Measurements from ENCODE around the gene SEMA3G. TPM values are rescaled to one million over a fixed set of nuclear protein-coding genes. Genes with fewer than 3 reads are reported as not detected.

Gene SEMA3G
- total RNA-seq, 1 experiment from 2014 or later: 0.77 TPM

- H3K36me3 ChIP-seq (ENCODE audit: low read depth, low read length): no peaks in the 10 kb centered on the region
- H4K20me1 ChIP-seq (ENCODE audit: low read length): no peaks in the 10 kb centered on the region
- H3K9ac ChIP-seq (ENCODE audit: low read length): no peak overlapping the region
- no peak overlapping the region for H3K4me2 ChIP-seq (ENCODE audit: low read length)
- no peak for DNase-seq
- ChIA-PET POLR2A (ENCODE audit: unreplicated experiment) (no interaction called here), CTCF (no interaction called here)
- no TSS peak for BruUV-seq (replicated peaks)
- H2AFZ ChIP-seq (ENCODE audit: low read length): no peak overlapping the region
- H3K4me3 ChIP-seq (ENCODE audit: low read length): no peak overlapping the region
- no peaks in the 10 kb centered on the region for H3K9me3 ChIP-seq (ENCODE audit: low read length)
- H3K27me3 ChIP-seq (ENCODE audit: low read length): no peaks in the 10 kb centered on the region
- no peak for ATAC-seq
- H3K4me1 ChIP-seq (ENCODE audit: insufficient read depth, low read length): no peaks in the 10 kb centered on the region
- intact Hi-C loops (cut with micrococcal nuclease): no loop called here
- H3K79me2 ChIP-seq (ENCODE audit: low read length): no peaks in the 10 kb centered on the region
- no peaks in the 10 kb centered on the region for H3F3A ChIP-seq (ENCODE audit: low read length, unreplicated experiment)
- no peaks in the 10 kb centered on the region for H3K9me2 ChIP-seq (replicated peaks; ENCODE audit: low read length)
- TF ChIP-seq EZH2phosphoT487 (IDR thresholded peaks at IDR 0.05; ENCODE audit: borderline replicate concordance, low read length): no peak
- no peak for TF ChIP-seq EZH2 (IDR thresholded peaks at IDR 0.05; ENCODE audit: low read length, unreplicated experiment)
- TF ChIP-seq CTCF (conservative IDR thresholded peaks at IDR 0.05; ENCODE audit: low read depth, low read length): no peak
- H3K27ac ChIP-seq (ENCODE audit: low read length): no peak overlapping the region
These were observed 51.6 kb downstream of the SEMA3G start for GRCh38 chr3:52393131-52393807.

- POLR2A ChIA-PET (ENCODE audit: unreplicated experiment): no interaction called here
- TF ChIP-seq CTCF (conservative IDR thresholded peaks at IDR 0.05; ENCODE audit: low read depth, low read length) (no peak), EZH2phosphoT487 (IDR thresholded peaks at IDR 0.05; ENCODE audit: borderline replicate concordance, low read length) (no peak), EZH2 (IDR thresholded peaks at IDR 0.05; ENCODE audit: low read length, unreplicated experiment) (no peak)
These were observed 52.5 kb downstream of the SEMA3G start for GRCh38 chr3:52392216-52392930.

DNA sequence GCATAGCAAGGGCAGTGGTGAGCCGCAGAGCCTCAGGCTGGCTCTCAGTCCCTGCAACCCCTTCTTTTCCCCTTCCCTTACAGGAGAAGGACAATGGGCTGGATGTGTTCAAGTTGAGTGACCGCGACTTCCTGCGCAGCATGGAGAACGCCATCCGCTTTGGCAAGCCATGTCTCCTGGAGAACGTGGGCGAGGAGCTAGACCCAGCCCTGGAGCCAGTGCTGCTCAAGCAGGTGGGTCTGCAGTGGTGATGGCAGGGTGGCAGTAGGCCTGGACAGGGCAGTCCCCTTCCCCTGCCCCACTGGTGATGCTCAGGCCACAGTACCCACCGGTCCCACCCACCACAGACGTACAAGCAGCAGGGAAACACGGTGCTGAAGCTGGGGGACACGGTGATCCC lies 53.8 kb downstream of the SEMA3G start:
- TF ChIP-seq EZH2 (IDR thresholded peaks at IDR 0.05; ENCODE audit: low read length, unreplicated experiment) (no peak), EZH2phosphoT487 (IDR thresholded peaks at IDR 0.05; ENCODE audit: borderline replicate concordance, low read length) (no peak), CTCF (conservative IDR thresholded peaks at IDR 0.05; ENCODE audit: low read depth, low read length) (no peak)
- ChIA-PET POLR2A (ENCODE audit: unreplicated experiment) (no interaction called here), CTCF (no interaction called here)
- no peak overlapping the region for H3K4me2 ChIP-seq (ENCODE audit: low read length)
- no peaks in the 10 kb centered on the region for H3K9me2 ChIP-seq (replicated peaks; ENCODE audit: low read length)
- no peaks in the 10 kb centered on the region for H3F3A ChIP-seq (ENCODE audit: low read length, unreplicated experiment)
- BruUV-seq (replicated peaks): no TSS peak
- H2AFZ ChIP-seq (ENCODE audit: low read length): no peak overlapping the region
- DNase-seq (no peak), ATAC-seq (no peak)
- intact Hi-C loops (cut with micrococcal nuclease): no loop called here
- no peak overlapping the region for H3K4me3 ChIP-seq (ENCODE audit: low read length)
- H3K27ac ChIP-seq (ENCODE audit: low read length): no peak overlapping the region
- H3K27me3 ChIP-seq (ENCODE audit: low read length): no peaks in the 10 kb centered on the region
- no peaks in the 10 kb centered on the region for H3K36me3 ChIP-seq (ENCODE audit: low read depth, low read length)
- no peaks in the 10 kb centered on the region for H3K9me3 ChIP-seq (ENCODE audit: low read length)
- no peaks in the 10 kb centered on the region for H3K79me2 ChIP-seq (ENCODE audit: low read length)
- H4K20me1 ChIP-seq (ENCODE audit: low read length): no peaks in the 10 kb centered on the region
- no peak overlapping the region for H3K9ac ChIP-seq (ENCODE audit: low read length)
- H3K4me1 ChIP-seq (ENCODE audit: insufficient read depth, low read length): no peaks in the 10 kb centered on the region

More at GRCh38 chr3:52392216-52392930, 52.5 kb downstream of the SEMA3G start:
- no peak for ATAC-seq
- H3K79me2 ChIP-seq (ENCODE audit: low read length): no peaks in the 10 kb centered on the region
- no peaks in the 10 kb centered on the region for H3F3A ChIP-seq (ENCODE audit: low read length, unreplicated experiment)
- no peak for DNase-seq
- H4K20me1 ChIP-seq (ENCODE audit: low read length): no peaks in the 10 kb centered on the region
- CTCF ChIA-PET: no interaction called here
- no peak overlapping the region for H3K9ac ChIP-seq (ENCODE audit: low read length)
- no peaks in the 10 kb centered on the region for H3K9me3 ChIP-seq (ENCODE audit: low read length)
- no peaks in the 10 kb centered on the region for H3K9me2 ChIP-seq (replicated peaks; ENCODE audit: low read length)
- H3K27me3 ChIP-seq (ENCODE audit: low read length): no peaks in the 10 kb centered on the region
- no peaks in the 10 kb centered on the region for H3K36me3 ChIP-seq (ENCODE audit: low read depth, low read length)
- intact Hi-C loops (cut with micrococcal nuclease): no loop called here
- no TSS peak for BruUV-seq (replicated peaks)
- no peak overlapping the region for H3K4me2 ChIP-seq (ENCODE audit: low read length)
- H3K27ac ChIP-seq (ENCODE audit: low read length): no peak overlapping the region
- H3K4me3 ChIP-seq (ENCODE audit: low read length): no peak overlapping the region
- no peaks in the 10 kb centered on the region for H3K4me1 ChIP-seq (ENCODE audit: insufficient read depth, low read length)
- H2AFZ ChIP-seq (ENCODE audit: low read length): no peak overlapping the region
